AG04450 (cell line): Measurements from ENCODE around the gene MROH2A. TPM values are rescaled to one million over a fixed set of nuclear protein-coding genes. Genes with fewer than 3 reads are reported as not detected.

Experiments used
- CTCF ChIA-PET: fragments of 300-600, 350-600 bp; formaldehyde crosslinking; extraction: SDS; loops from one replicate; lab custom pipeline; 2022; ENCODE audit warnings: antibody characterized with exemption, inconsistent platforms; lab: Charles Lee
- POLR2A ChIA-PET: fragments of 350-600 bp; formaldehyde crosslinking; extraction: SDS; loops from one replicate; lab custom pipeline; 2021; ENCODE audit warnings: antibody characterized with exemption, inconsistent platforms; lab: Yijun Ruan, JAX
- DNase-seq: peaks from one replicate; pipeline ENCODE4 v3.0.0-alpha.2; 2011; ENCODE audit warnings: low read depth, low spot score
- H3K27ac ChIP-seq: one replicate; pipeline ENCODE4 v1.5.1; 2012; ENCODE audit warnings: low read depth, low read length, control low read depth
- H3K27me3 ChIP-seq: one replicate; pipeline ENCODE4 v1.6.0; 2012; ENCODE audit warnings: low read length; ENCODE audit not compliant: control insufficient read depth, insufficient read depth
- H3K4me3 ChIP-seq: 2 replicates; pipeline ENCODE4 v1.5.1; 2011; ENCODE audit warnings: mild to moderate bottlenecking, low read depth, low read length, control low read depth
- H3K9me3 ChIP-seq: 2 replicates; pipeline ENCODE4 v1.5.1; 2012; ENCODE audit warnings: low read length; ENCODE audit not compliant: control insufficient read depth, insufficient read depth
- CTCF ChIP-seq: IDR thresholded peaks from 2 replicates; pipeline ENCODE4 v1.5.1; 2011; ENCODE audit warnings: low read depth, low read length, control low read depth, inconsistent platforms
- polyA plus RNA-seq: library from polyadenylated mRNA; depleted of rRNA; stranded (reverse); fragments of >200 nt; gene quantifications from 2 replicates; pipeline ENCODE4 v1.2.3, GENCODE V29; 2011

The MROH2A gene
- polyA plus RNA-seq, 1 experiment, result not detected

- POLR2A ChIA-PET, result no interaction called here
- Histone ChIP-seq H3K27ac (no peak overlapping the region), H3K4me3 (no peak overlapping the region), H3K9me3 (no peaks in the 10 kb centered on the region), H3K27me3 (no peaks in the 10 kb centered on the region)
- CTCF ChIA-PET, result interaction anchor here (0.7 kb wide), 1 partner anchor 293 kb away, joined by 4 read pairs; no protein-coding TSS in a partner anchor
- DNase-seq, result no peak
- no peak for TF ChIP-seq CTCF
Measured at GRCh38 chr2:233836359-233836758, 58.2 kb downstream of the MROH2A start.

GRCh38 chr2:233837694-233838229, 59.6 kb downstream of the MROH2A start:
- ChIA-PET CTCF (interaction anchor here (1.3 kb wide), 1 partner anchor 20 kb away, joined by 6 read pairs; no protein-coding TSS in a partner anchor), POLR2A (no interaction called here)
- Histone ChIP-seq H3K9me3 (no peaks in the 10 kb centered on the region), H3K27me3 (no peaks in the 10 kb centered on the region), H3K27ac (no peak overlapping the region), H3K4me3 (no peak overlapping the region)
- no peak for TF ChIP-seq CTCF
- no peak for DNase-seq

- CTCF ChIA-PET, result interaction anchor here (1.3 kb wide), 1 partner anchor 19 kb away, joined by 6 read pairs; no protein-coding TSS in a partner anchor
- Histone ChIP-seq H3K4me3 (no peak overlapping the region), H3K27ac (no peak overlapping the region), H3K27me3 (no peaks in the 10 kb centered on the region), H3K9me3 (no peaks in the 10 kb centered on the region)
- no peak for DNase-seq
- POLR2A ChIA-PET, result no interaction called here
- no peak for TF ChIP-seq CTCF
Measured at GRCh38 chr2:233838251-233838650, 60.1 kb downstream of the MROH2A start.

- CTCF ChIA-PET, result interaction anchor here (0.5 kb wide), 1 partner anchor 485 kb away, joined by 5 read pairs; no protein-coding TSS in a partner anchor
- no peak for DNase-seq
- Histone ChIP-seq H3K4me3 (no peak overlapping the region), H3K27ac (peak overlapping the region; percentile 21), H3K27me3 (no peaks in the 10 kb centered on the region), H3K9me3 (no peaks in the 10 kb centered on the region)
- POLR2A ChIA-PET, result no interaction called here
- no peak for TF ChIP-seq CTCF
Measured at GRCh38 chr2:233838726-233839446, 60.8 kb downstream of the MROH2A start.

- TF ChIP-seq CTCF, result no peak
- Histone ChIP-seq H3K27me3 (no peaks in the 10 kb centered on the region), H3K9me3 (no peaks in the 10 kb centered on the region), H3K4me3 (no peak overlapping the region), H3K27ac (no peak overlapping the region)
- ChIA-PET POLR2A (no interaction called here), CTCF (interaction anchor here (0.5 kb wide), 1 partner anchor 486 kb away, joined by 5 read pairs; no protein-coding TSS in a partner anchor)
- DNase-seq, result no peak
Measured at GRCh38 chr2:233839447-233839820, 61.3 kb downstream of the MROH2A start.
